ENCODE measurements around the gene CDC42BPB.

- TF ChIP-seq POLR2A (IDR thresholded peaks at IDR 0.05) = no peak
- no peak for TF ChIP-seq CTCF (IDR thresholded peaks at IDR 0.05)
Observed at GRCh38 chr14:102883554-102883953, 173.8 kb downstream of the CDC42BPB start.

Measured in Peyer's patch (tissue), 4 donors.